ENCODE data around the gene PNRC1. TPM values are rescaled to one million over a fixed set of nuclear protein-coding genes. Genes with fewer than 3 reads are reported as not detected.

Gene PNRC1
- total RNA-seq, 1 donor from 2014 or later = 229 TPM

DNA sequence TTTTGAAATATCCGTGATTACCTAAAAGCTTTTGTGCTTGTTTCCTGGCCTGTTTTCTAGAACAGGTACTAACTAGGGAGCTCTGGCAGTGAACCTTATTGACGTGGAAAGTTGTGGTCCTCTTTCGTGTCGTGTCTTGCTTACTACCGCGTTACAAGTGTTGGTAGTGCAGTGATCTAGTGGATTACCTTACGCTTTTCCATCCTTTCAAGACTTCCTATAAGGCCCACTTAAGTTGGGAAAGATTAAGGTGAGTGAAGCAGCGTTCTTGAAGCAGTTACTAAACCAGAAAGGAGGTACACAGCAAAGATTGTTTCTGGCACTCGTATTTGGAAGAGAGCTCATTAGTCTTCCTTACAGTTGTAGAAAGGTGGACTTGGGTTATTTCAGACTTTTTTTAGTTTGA lies 1.9 kb downstream of the PNRC1 start:
- Mint-ChIP-seq H3K4me3 (peak overlapping the region; percentile 94), H3K36me3 (ENCODE audit: low read depth) (peaks cover 59% of the 10 kb centered on the region), H3K27ac (peak overlapping the region; percentile 93), H3K27me3 (no peaks in the 10 kb centered on the region), H3K9me3 (no peaks in the 10 kb centered on the region), H3K4me1 (peaks cover 47% of the 10 kb centered on the region)
- intact Hi-C loops (cut with micrococcal nuclease) = loop anchor here (2.0 to 10.0 kb wide), 6 partner anchors 34 to 1610 kb away; partner anchors contain the start of genes MAP3K7, RRAGD and SLC35A1
- ATAC-seq (ENCODE audit: low read depth) = no peak
- TF ChIP-seq, protein P1, sequence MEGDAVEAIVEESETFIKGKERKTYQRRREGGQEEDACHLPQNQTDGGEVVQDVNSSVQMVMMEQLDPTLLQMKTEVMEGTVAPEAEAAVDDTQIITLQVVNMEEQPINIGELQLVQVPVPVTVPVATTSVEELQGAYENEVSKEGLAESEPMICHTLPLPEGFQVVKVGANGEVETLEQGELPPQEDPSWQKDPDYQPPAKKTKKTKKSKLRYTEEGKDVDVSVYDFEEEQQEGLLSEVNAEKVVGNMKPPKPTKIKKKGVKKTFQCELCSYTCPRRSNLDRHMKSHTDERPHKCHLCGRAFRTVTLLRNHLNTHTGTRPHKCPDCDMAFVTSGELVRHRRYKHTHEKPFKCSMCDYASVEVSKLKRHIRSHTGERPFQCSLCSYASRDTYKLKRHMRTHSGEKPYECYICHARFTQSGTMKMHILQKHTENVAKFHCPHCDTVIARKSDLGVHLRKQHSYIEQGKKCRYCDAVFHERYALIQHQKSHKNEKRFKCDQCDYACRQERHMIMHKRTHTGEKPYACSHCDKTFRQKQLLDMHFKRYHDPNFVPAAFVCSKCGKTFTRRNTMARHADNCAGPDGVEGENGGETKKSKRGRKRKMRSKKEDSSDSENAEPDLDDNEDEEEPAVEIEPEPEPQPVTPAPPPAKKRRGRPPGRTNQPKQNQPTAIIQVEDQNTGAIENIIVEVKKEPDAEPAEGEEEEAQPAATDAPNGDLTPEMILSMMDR (IDR thresholded peaks at IDR 0.05) = no peak
- no peak for DNase-seq
- ChIA-PET CTCF (interaction anchor here (0.6 to 1.3 kb wide), 3 partner anchors 64 to 100 kb away, joined by 3 to 4 read pairs (median 3); partner anchors contain the start of gene PM20D2), POLR2A (interaction anchor here (1.0 to 10.7 kb wide), 6 partner anchors 8 to 556 kb away, joined by 6 to 158 read pairs (median 30); partner anchors contain the start of genes LYRM2, PM20D2 and RNGTT)

DNA sequence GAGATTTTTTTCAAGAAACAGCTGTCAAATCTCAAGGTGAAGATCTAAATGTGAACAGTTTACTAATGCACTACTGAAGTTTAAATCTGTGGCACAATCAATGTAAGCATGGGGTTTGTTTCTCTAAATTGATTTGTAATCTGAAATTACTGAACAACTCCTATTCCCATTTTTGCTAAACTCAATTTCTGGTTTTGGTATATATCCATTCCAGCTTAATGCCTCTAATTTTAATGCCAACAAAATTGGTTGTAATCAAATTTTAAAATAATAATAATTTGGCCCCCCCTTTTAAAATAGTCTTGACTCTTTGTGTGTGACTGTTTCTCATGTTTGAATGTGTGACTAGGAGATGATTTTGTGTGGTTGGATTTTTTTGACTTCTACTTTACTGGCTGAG lies 4.0 kb downstream of the PNRC1 start:
- Mint-ChIP-seq H3K36me3 (ENCODE audit: low read depth) (peaks cover 61% of the 10 kb centered on the region), H3K4me3 (no peak overlapping the region), H3K27ac (peak overlapping the region; percentile 67), H3K9me3 (no peaks in the 10 kb centered on the region), H3K4me1 (peaks cover 51% of the 10 kb centered on the region), H3K27me3 (no peaks in the 10 kb centered on the region)
- ChIA-PET CTCF (no interaction called here), POLR2A (interaction anchor here (0.6 to 10.7 kb wide), 4 partner anchors 12 to 270 kb away, joined by 3 to 158 read pairs (median 4); partner anchors contain the start of gene PM20D2)
- DNase-seq (no peak), ATAC-seq (ENCODE audit: low read depth) (no peak)
- intact Hi-C loops (cut with micrococcal nuclease) = loop anchor here (5.0 to 10.0 kb wide), 5 partner anchors 328 to 1612 kb away; partner anchors contain the start of genes MAP3K7, RRAGD and SLC35A1
- TF ChIP-seq, protein P1 (IDR thresholded peaks at IDR 0.05) = no peak

DNA sequence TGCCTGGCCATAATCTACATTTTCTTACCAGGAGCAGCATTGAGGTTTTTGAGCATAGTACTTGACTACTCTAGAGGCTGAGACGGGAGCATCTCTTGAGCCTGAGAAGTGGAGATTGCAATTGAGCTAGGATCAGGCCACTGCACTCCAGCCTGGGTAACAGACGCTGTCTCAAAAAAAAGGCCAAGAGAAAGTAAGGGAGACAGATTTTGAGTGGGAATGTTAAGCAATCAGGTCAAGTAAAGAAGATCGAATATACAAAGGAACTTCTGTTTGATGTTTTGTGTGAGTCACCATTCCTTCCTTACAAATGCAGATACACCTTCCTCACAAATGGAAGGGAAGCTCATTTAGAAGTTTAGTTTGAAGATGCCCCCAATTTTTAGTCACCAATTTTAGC lies 4.4 kb downstream of the PNRC1 start:
- H3K9me3 Mint-ChIP-seq = no peaks in the 10 kb centered on the region
- no peaks in the 10 kb centered on the region for H3K27me3 Mint-ChIP-seq
- TF ChIP-seq, protein P1 (IDR thresholded peaks at IDR 0.05) = no peak
- H3K4me3 Mint-ChIP-seq = no peak overlapping the region
- peak overlapping the region; percentile 67 for H3K27ac Mint-ChIP-seq
- ChIA-PET POLR2A (interaction anchor here (0.6 to 10.7 kb wide), 4 partner anchors 7 to 61 kb away, joined by 3 to 158 read pairs (median 5); partner anchors contain the start of gene PM20D2), CTCF (no interaction called here)
- DNase-seq (no peak), ATAC-seq (ENCODE audit: low read depth) (no peak)
- H3K4me1 Mint-ChIP-seq = peaks cover 53% of the 10 kb centered on the region
- H3K36me3 Mint-ChIP-seq (ENCODE audit: low read depth) = peaks cover 58% of the 10 kb centered on the region
- intact Hi-C loops (cut with micrococcal nuclease) = loop anchor here (5.0 to 10.0 kb wide), 5 partner anchors 327 to 1613 kb away; partner anchors contain the start of genes MAP3K7, RRAGD and SLC35A1

DNA sequence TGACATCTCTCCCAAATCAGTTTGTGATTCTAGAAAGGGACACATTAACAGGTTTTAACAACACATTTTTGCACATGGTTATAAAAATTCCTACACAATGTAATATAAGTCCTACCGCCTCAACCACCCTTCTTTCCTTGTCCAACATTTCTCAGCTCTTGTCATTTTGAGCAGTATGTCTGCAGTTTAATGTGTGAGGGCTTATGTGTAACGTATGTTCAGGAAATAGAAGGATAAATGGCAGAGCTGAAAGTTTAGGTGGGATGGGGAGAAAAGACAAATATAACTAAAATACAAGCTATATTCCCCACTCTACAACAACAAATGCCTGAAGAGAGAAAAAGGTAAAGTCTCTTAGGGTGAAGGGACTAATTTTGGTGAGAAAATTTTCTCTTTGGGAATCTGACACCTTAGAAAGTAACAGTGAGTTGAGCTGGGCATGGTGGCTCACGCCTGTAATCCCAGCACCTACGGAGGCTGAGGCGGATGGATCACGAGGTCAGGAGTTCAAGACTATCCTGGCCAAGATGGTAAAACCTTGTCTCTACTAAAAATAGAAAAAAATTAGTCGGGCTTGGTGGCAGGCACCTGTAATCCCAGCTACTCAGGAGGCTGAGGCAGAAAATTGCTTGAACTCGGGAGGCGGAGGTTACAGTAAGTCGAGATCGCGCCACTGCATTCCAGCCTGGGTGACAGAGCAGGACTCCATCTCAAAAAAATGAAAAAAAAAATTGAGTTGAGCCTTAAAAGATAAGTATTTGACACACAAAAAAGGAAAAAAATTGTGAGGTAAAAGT lies 5.1 kb downstream of the PNRC1 start:
- Mint-ChIP-seq H3K27me3 (no peaks in the 10 kb centered on the region), H3K4me1 (peaks cover 56% of the 10 kb centered on the region), H3K9me3 (no peaks in the 10 kb centered on the region), H3K27ac (no peak overlapping the region), H3K4me3 (no peak overlapping the region), H3K36me3 (ENCODE audit: low read depth) (peaks cover 54% of the 10 kb centered on the region)
- ChIA-PET CTCF (interaction anchor here (1.2 kb wide), 1 partner anchor 60 kb away, joined by 3 read pairs; the partner anchor contains the start of gene PM20D2), POLR2A (interaction anchor here (0.6 to 10.7 kb wide), 6 partner anchors 8 to 86 kb away, joined by 3 to 158 read pairs (median 6); partner anchors contain the start of gene PM20D2)
- TF ChIP-seq, protein P1 (IDR thresholded peaks at IDR 0.05) = no peak
- ATAC-seq (ENCODE audit: low read depth) = no peak
- DNase-seq = no peak
- intact Hi-C loops (cut with micrococcal nuclease) = loop anchor here (10.0 kb wide), 1 partner anchor 1199 kb away; no protein-coding TSS in a partner anchor
